ENCODE data around the gene ELAVL1. TPM values are rescaled to one million over a fixed set of nuclear protein-coding genes. Genes with fewer than 3 reads are reported as not detected.

The ELAVL1 gene
- total and polyA plus RNA-seq, 9 of the 15 experiments (the other 6 are each of a cell fraction or from before 2014, with no cell fraction given), result 4.3 to 172 (median 69.2) TPM

DNA sequence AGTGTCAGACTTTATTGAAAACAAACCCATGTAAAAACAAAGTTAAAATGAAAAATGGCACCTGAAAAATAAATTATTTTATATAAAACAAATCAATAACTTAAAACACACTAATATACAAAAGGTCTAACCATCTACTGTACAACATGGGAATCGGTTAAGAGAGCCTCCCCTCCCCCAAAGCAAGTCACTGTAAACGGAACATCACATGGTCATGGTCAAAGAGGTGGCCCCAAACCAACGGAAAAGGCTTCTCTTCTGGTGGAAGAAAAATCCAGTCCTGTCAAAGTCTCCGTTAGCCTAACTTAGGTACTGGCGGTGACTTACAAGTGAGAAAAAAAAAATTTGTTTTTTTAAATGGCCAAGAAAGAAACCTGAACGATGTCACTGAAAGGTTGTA lies 46.2 kb downstream of the ELAVL1 start (continued):
- no peak for TF ChIP-seq NR2C2 (CRISPR knock-in tag; IDR thresholded peaks at IDR 0.05)
- TF ChIP-seq NR2C2 (tag; IDR thresholded peaks at IDR 0.05), result no peak
- no peak for TF ChIP-seq NFXL1 (CRISPR knock-in tag; IDR thresholded peaks at IDR 0.05)
- TF ChIP-seq ZNF644 (tag; IDR thresholded peaks at IDR 0.05; ENCODE audit: low read depth), result no peak
- no peak for TF ChIP-seq SMAD2 (IDR thresholded peaks at IDR 0.05; ENCODE audit: low read depth, low read length)
- no peak for TF ChIP-seq HDAC2 (IDR thresholded peaks at IDR 0.05)
- TF ChIP-seq FOXK2 (conservative IDR thresholded peaks at IDR 0.05 in 1 of 2, IDR thresholded peaks at IDR 0.05 in 1 of 2; ENCODE audit: low read depth in 2 of 2), result peak in 1 of 2 experiments; percentile 16; a peak in 1 of 4 replicates
- no peak for TF ChIP-seq U2AF2 (optimal IDR thresholded peaks at IDR 0.05; ENCODE audit: low read depth, low read length)
- TF ChIP-seq NR2C1 (IDR thresholded peaks at IDR 0.05), result no peak
- TF ChIP-seq NR2C1 (tag; IDR thresholded peaks at IDR 0.05), result no peak
- no peak for TF ChIP-seq SRSF9 (IDR thresholded peaks at IDR 0.05; ENCODE audit: borderline replicate concordance, low read depth, low read length)
- no peak for TF ChIP-seq ZBTB1 (CRISPR knock-in tag; IDR thresholded peaks at IDR 0.05; ENCODE audit: borderline replicate concordance, low read depth)
- TF ChIP-seq, protein P1, sequence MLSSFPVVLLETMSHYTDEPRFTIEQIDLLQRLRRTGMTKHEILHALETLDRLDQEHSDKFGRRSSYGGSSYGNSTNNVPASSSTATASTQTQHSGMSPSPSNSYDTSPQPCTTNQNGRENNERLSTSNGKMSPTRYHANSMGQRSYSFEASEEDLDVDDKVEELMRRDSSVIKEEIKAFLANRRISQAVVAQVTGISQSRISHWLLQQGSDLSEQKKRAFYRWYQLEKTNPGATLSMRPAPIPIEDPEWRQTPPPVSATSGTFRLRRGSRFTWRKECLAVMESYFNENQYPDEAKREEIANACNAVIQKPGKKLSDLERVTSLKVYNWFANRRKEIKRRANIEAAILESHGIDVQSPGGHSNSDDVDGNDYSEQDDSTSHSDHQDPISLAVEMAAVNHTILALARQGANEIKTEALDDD (IDR thresholded peaks at IDR 0.05), result no peak
- TF ChIP-seq, protein P2, sequence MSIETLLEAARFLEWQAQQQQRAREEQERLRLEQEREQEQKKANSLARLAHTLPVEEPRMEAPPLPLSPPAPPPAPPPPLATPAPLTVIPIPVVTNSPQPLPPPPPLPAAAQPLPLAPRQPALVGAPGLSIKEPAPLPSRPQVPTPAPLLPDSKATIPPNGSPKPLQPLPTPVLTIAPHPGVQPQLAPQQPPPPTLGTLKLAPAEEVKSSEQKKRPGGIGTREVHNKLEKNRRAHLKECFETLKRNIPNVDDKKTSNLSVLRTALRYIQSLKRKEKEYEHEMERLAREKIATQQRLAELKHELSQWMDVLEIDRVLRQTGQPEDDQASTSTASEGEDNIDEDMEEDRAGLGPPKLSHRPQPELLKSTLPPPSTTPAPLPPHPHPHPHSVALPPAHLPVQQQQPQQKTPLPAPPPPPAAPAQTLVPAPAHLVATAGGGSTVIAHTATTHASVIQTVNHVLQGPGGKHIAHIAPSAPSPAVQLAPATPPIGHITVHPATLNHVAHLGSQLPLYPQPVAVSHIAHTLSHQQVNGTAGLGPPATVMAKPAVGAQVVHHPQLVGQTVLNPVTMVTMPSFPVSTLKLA (conservative IDR thresholded peaks at IDR 0.05), result peak in 1 of 2 experiments; percentile 46; a peak in 1 of 4 replicates
- TF ChIP-seq, protein P3, sequence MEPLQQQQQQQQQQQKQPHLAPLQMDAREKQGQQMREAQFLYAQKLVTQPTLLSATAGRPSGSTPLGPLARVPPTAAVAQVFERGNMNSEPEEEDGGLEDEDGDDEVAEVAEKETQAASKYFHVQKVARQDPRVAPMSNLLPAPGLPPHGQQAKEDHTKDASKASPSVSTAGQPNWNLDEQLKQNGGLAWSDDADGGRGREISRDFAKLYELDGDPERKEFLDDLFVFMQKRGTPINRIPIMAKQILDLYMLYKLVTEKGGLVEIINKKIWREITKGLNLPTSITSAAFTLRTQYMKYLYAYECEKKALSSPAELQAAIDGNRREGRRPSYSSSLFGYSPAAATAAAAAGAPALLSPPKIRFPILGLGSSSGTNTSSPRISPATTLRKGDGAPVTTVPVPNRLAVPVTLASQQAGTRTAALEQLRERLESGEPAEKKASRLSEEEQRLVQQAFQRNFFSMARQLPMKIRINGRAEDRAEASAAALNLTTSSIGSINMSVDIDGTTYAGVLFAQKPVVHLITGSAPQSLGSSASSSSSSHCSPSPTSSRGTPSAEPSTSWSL (CRISPR knock-in tag; IDR thresholded peaks at IDR 0.05; ENCODE audit: borderline replicate concordance), result no peak
- TF ChIP-seq, protein P4, sequence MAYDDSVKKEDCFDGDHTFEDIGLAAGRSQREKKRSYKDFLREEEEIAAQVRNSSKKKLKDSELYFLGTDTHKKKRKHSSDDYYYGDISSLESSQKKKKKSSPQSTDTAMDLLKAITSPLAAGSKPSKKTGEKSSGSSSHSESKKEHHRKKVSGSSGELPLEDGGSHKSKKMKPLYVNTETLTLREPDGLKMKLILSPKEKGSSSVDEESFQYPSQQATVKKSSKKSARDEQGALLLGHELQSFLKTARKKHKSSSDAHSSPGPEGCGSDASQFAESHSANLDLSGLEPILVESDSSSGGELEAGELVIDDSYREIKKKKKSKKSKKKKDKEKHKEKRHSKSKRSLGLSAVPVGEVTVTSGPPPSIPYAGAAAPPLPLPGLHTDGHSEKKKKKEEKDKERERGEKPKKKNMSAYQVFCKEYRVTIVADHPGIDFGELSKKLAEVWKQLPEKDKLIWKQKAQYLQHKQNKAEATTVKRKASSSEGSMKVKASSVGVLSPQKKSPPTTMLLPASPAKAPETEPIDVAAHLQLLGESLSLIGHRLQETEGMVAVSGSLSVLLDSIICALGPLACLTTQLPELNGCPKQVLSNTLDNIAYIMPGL (CRISPR knock-in tag; IDR thresholded peaks at IDR 0.05), result no peak
- TF ChIP-seq JUNB (CRISPR knock-in tag; conservative IDR thresholded peaks at IDR 0.05), result no peak
- TF ChIP-seq AFF4 (CRISPR knock-in tag; IDR thresholded peaks at IDR 0.05), result no peak
